HCT116 (cell line): ENCODE measurements around the gene FCN1. TPM values are rescaled to one million over a fixed set of nuclear protein-coding genes. Genes with fewer than 3 reads are reported as not detected.

Source experiments
- ATAC-seq: fragments of 200-7000 bp; cut with Tn5 transposase; 2 replicates; pipeline ENCODE4 v1.9.1; 2020; ENCODE audit warnings: mild to moderate bottlenecking, moderate library complexity
- BruUV-seq: library from RNA; stranded (reverse); fragments of 400-500 nt; replicated peaks from 2 replicates; lab custom pipeline; 2021; lab: Mats Ljungman, UMichigan
- CTCF ChIA-PET: fragments of 300-600 bp; sonication (Branson Sonifier 250); formaldehyde crosslinking; loops from one replicate; lab custom pipeline; 2021; ENCODE audit warnings: antibody characterized with exemption; lab: Charles Lee
- POLR2A ChIA-PET: fragments of 300-600, 350-600 bp; sonication (Branson Sonifier 250); formaldehyde crosslinking; loops from one replicate; lab custom pipeline; 2021; ENCODE audit warnings: antibody characterized with exemption; lab: Charles Lee
- RAD21 ChIA-PET, 2 experiments: fragments of 300-600 bp; sonication (Branson Sonifier 250); formaldehyde crosslinking; loops; one replicate each; lab custom pipeline; 2023; ENCODE audit warnings: low total read pairs in 2 of 2; ENCODE audit not compliant: uncharacterized antibody in 2 of 2, unreplicated experiment in 2 of 2, low non-redundant PET in 1 of 2; lab: Charles Lee
- DNase-seq: peaks from one replicate; pipeline ENCODE4 v3.0.0-alpha.2; 2010; ENCODE audit warnings: low read depth, low spot score
- H2AFZ ChIP-seq: fragments of 200-600 bp; shearing (Covaris generic), sonication (generic); 2 replicates; pipeline ENCODE4 v1.6.1; 2017; ENCODE audit warnings: low read depth, mixed run types, mixed read lengths, antibody characterized with exemption, low read length; ENCODE audit not compliant: poor library complexity, severe bottlenecking
- H3K27ac ChIP-seq: 2 replicates; pipeline ENCODE4 v1.5.1; 2012; ENCODE audit warnings: low read depth, low read length
- H3K27me3 ChIP-seq: fragments of 200-600 bp; sonication (generic); 2 replicates; pipeline ENCODE4 v1.6.1; 2016; ENCODE audit warnings: mixed run types, low read length, mixed read lengths; ENCODE audit not compliant: insufficient read depth
- H3K36me3 ChIP-seq, 2 experiments: fragments of 200-500 bp in 1 of 2; fragments of 200-600 bp in 1 of 2; sonication (Bioruptor generic) in 1 of 2; sonication (generic) in 1 of 2; 2 replicates each; pipeline versions ENCODE4 v1.5.1 to v1.6.1; 2014 to 2016; ENCODE audit warnings: low read length in 2 of 2, inconsistent platforms in 1 of 2, mixed read lengths in 1 of 2, mixed run types in 1 of 2; ENCODE audit not compliant: insufficient read depth in 2 of 2, control insufficient read depth in 1 of 2
- H3K4me1 ChIP-seq, 2 experiments: fragments of 200-600 bp in 1 of 2; sonication (generic) in 1 of 2; 2 replicates each; pipeline versions ENCODE4 v1.5.1 to v1.6.1; 2012 to 2017; ENCODE audit warnings: low read length in 2 of 2, inconsistent platforms in 1 of 2, mild to moderate bottlenecking in 1 of 2, mixed read lengths in 1 of 2, mixed run types in 1 of 2, moderate library complexity in 1 of 2; ENCODE audit not compliant: insufficient read depth in 2 of 2, control insufficient read depth in 1 of 2
- H3K4me2 ChIP-seq: fragments of 200-600 bp; sonication (generic); 2 replicates; pipeline ENCODE4 v1.6.1; 2017; ENCODE audit warnings: mixed run types, low read length, mixed read lengths
- H3K4me3 ChIP-seq, 2 experiments: fragments of 200-600 bp in 1 of 2; sonication (generic) in 1 of 2; replicated peaks in 1 of 2; 2 replicates each; pipeline ENCODE4 v1.5.1; 2011 to 2016; ENCODE audit warnings: low read length in 2 of 2, control low read depth in 1 of 2, low read depth in 1 of 2, mild to moderate bottlenecking in 1 of 2, mixed read lengths in 1 of 2, mixed run types in 1 of 2
- H3K79me2 ChIP-seq: fragments of 200-600 bp; sonication (generic); 2 replicates; pipeline ENCODE4 v1.6.1; 2017; ENCODE audit warnings: mild to moderate bottlenecking, mixed run types, low read length, moderate library complexity, mixed read lengths; ENCODE audit not compliant: insufficient read depth
- H3K9ac ChIP-seq: fragments of 200-600 bp; sonication (generic); 2 replicates; pipeline ENCODE4 v1.6.1; 2016; ENCODE audit warnings: low read length, mixed read lengths
- H3K9me2 ChIP-seq: fragments of 200-600 bp; sonication (generic), shearing (Covaris generic); 2 replicates; pipeline ENCODE4 v1.6.1; 2017; ENCODE audit warnings: mixed run types, mild to moderate bottlenecking, moderate library complexity; ENCODE audit not compliant: insufficient read depth
- H3K9me3 ChIP-seq, 2 experiments: fragments of 200-500 bp in 1 of 2; fragments of 200-600 bp in 1 of 2; sonication (Bioruptor generic) in 1 of 2; sonication (generic) in 1 of 2; 2 replicates each; pipeline ENCODE4 v1.6.1; 2014 to 2017; ENCODE audit warnings: low read length in 2 of 2, mixed read lengths in 2 of 2, inconsistent platforms in 1 of 2, low read depth in 1 of 2, mild to moderate bottlenecking in 1 of 2, mixed run types in 1 of 2, moderate library complexity in 1 of 2; ENCODE audit not compliant: control insufficient read depth in 1 of 2, insufficient read depth in 1 of 2
- H4K20me1 ChIP-seq: fragments of 200-600 bp; sonication (generic), shearing (Covaris generic); 2 replicates; pipeline ENCODE4 v1.6.1; 2017; ENCODE audit warnings: mixed run types, mild to moderate bottlenecking, moderate library complexity; ENCODE audit not compliant: insufficient read depth
- EGR1 ChIP-seq: IDR thresholded peaks from 2 replicates; pipeline ENCODE4 v1.6.1; 2012; ENCODE audit warnings: low read depth
- ELF1 ChIP-seq: IDR thresholded peaks from 2 replicates; pipeline ENCODE4 v1.6.1; 2012; ENCODE audit warnings: low read depth, borderline replicate concordance
- EZH2 ChIP-seq: fragments of 200-600 bp; sonication (generic); IDR thresholded peaks from 2 replicates; pipeline ENCODE4 v1.6.1; 2017; ENCODE audit warnings: antibody characterized with exemption, mixed run types
- EZH2phosphoT487 ChIP-seq: fragments of 200-600 bp; IDR thresholded peaks from 2 replicates; pipeline ENCODE4 v1.6.1; 2018; ENCODE audit warnings: antibody characterized with exemption, borderline replicate concordance
- FOSL1 ChIP-seq: IDR thresholded peaks from 2 replicates; pipeline ENCODE4 v1.6.1; 2012; ENCODE audit warnings: low read depth
- POLR2A ChIP-seq: IDR thresholded peaks from 2 replicates; pipeline ENCODE4 v1.7.0; 2011; ENCODE audit warnings: borderline replicate concordance; ENCODE audit not compliant: insufficient read depth, insufficient read length; ENCODE audit errors: extremely low read depth
- POLR2AphosphoS5 ChIP-seq: IDR thresholded peaks from 2 replicates; pipeline ENCODE4 v1.6.1; 2011; ENCODE audit warnings: mild to moderate bottlenecking, low read depth, low read length, moderate library complexity
- SIN3A ChIP-seq: IDR thresholded peaks from 2 replicates; pipeline ENCODE4 v1.6.1; 2012; ENCODE audit warnings: low read depth
- SRF ChIP-seq: IDR thresholded peaks from 2 replicates; pipeline ENCODE4 v1.6.1; 2012; ENCODE audit warnings: low read depth
- TCF7L2 ChIP-seq: IDR thresholded peaks from 2 replicates; pipeline ENCODE4 v1.7.0; 2011; ENCODE audit warnings: borderline replicate concordance, inconsistent platforms; ENCODE audit not compliant: insufficient read depth, insufficient read length; ENCODE audit errors: extremely low read depth
- YY1 ChIP-seq: IDR thresholded peaks from 2 replicates; pipeline ENCODE4 v1.6.1; 2011; ENCODE audit warnings: low read length, low read depth, moderate library complexity, mild to moderate bottlenecking; ENCODE audit not compliant: insufficient replicate concordance; ENCODE audit errors: extremely low read depth
- ZFX ChIP-seq: fragments of 450-650 bp; IDR thresholded peaks from 2 replicates; pipeline ENCODE4 v1.6.1; 2017
- intact Hi-C: fragments of 100-400 bp; cut with micrococcal nuclease; formaldehyde crosslinking; loops from 2 replicates; pipeline ENCODE4 v1.10.0; 2022
- total RNA-seq: library from RNA; stranded (reverse); gene quantifications from one replicate; pipeline ENCODE4 v1.2.1, GENCODE V29; 2021; ENCODE audit not compliant: unreplicated experiment
- TF ChIP-seq, protein P1 (sequence below): IDR thresholded peaks from 2 replicates; pipeline ENCODE4 v1.6.1; 2012
- TF ChIP-seq, protein P2 (sequence below): IDR thresholded peaks from 2 replicates; pipeline ENCODE4 v1.6.1; 2012

FCN1 gene
- total RNA-seq, 1 experiment from 2014 or later = not detected

DNA sequence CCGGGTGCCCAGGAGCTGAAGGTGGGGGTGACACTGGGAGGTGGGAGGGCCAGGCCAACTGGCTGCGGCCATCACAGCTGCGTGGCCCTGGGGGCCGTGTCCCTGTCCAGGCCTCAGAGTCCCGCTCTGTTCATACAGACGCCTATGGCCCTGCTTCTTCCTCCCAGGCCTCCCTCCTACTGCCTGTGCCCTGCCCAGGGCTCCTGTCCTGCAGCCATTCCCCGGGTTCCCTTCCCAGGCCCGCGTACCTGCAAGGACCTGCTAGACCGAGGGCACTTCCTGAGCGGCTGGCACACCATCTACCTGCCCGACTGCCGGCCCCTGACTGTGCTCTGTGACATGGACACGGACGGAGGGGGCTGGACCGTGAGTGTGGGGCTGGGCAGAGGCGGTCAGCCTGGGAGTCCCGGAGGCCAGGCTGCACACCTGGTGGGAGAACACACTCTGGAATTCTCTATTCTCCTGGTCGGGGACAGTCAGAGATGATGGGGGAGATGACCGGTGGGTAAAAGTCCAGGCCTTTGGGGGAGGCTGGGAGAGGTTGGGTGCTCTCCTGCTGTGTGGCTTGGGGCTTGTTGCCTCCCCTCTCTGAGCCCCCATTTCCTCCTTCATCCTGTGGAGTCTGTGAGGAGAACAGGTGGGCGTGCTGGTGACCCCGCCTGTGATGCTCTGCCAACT, 32.6 kb downstream of the FCN1 start:
- Histone ChIP-seq H3K4me2 (no peak overlapping the region), H3K36me3 (no peaks in the 10 kb centered on the region), H3K9me2 (no peaks in the 10 kb centered on the region), H3K4me1 (no peaks in the 10 kb centered on the region), H3K27ac (no peak overlapping the region), H2AFZ (no peak overlapping the region), H3K9ac (no peak overlapping the region), H3K9me3 (no peaks in the 10 kb centered on the region), H4K20me1 (no peaks in the 10 kb centered on the region), H3K79me2 (no peaks in the 10 kb centered on the region), H3K4me3 (no peak overlapping the region), H3K27me3 (no peaks in the 10 kb centered on the region)
- TF ChIP-seq POLR2AphosphoS5 (no peak), SIN3A (no peak), FOSL1 (no peak), POLR2A (no peak), ZFX (no peak), SRF (no peak), TCF7L2 (no peak), ELF1 (no peak), EGR1 (no peak), EZH2phosphoT487 (no peak), EZH2 (no peak), YY1 (no peak)
- TF ChIP-seq, protein P1, sequence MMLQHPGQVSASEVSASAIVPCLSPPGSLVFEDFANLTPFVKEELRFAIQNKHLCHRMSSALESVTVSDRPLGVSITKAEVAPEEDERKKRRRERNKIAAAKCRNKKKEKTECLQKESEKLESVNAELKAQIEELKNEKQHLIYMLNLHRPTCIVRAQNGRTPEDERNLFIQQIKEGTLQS = no peak
- TF ChIP-seq, protein P2, sequence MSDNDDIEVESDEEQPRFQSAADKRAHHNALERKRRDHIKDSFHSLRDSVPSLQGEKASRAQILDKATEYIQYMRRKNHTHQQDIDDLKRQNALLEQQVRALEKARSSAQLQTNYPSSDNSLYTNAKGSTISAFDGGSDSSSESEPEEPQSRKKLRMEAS = no peak
- DNase-seq = no peak
- ATAC-seq = no peak
- ChIA-PET POLR2A (no interaction called here), CTCF (no interaction called here), RAD21 (no interaction called here)
- BruUV-seq = no TSS peak
- intact Hi-C loops = no loop called here
